SK-N-MC (cell line): Measurements from ENCODE around the gene IRS1.

Experiments
- EZH2 ChIP-seq: fragments of 200-600 bp; sonication (generic); IDR thresholded peaks from one replicate; pipeline ENCODE4 v1.6.1; 2017; ENCODE audit warnings: antibody characterized with exemption
- POLR2AphosphoS5 ChIP-seq: IDR thresholded peaks from 2 replicates; pipeline ENCODE4 v1.6.1; 2012; ENCODE audit warnings: mild to moderate bottlenecking, low read depth, low read length, borderline replicate concordance

GRCh38 chr2:226777611-226778010 lies 22.0 kb downstream of the IRS1 start:
- TF ChIP-seq EZH2 (no peak), POLR2AphosphoS5 (no peak)
